Measurements from ENCODE around the gene C3orf20.

Gene C3orf20

DNA sequence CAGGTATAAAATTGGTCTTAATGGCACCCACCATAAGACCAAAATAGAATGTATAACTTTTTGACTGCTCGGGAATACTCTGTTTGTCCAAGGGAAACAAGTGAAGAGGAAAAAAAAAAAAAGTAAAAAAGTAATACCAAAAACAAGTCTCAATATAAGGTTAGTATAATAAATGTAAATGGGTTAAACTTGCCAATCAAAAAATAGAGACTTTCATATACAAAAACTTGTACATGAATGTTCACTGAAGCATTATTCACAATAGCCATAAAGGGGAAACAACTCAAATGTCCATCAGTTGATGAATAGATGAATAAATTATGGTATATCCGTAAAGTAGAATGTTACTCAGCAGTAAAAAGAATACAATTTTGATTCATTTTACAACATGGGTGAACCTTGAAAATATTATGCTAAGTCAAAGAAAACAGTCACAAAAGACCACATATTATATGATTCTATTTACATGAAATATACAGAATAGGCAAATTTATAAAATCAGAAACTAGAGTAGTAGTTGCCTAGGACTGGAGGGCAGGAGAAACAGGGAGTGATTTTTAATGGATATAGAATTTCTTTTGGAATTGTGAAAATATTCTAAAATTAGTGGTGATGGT is 104.2 kb downstream of the C3orf20 start:
- no peak for DNase-seq (ENCODE audit: low read depth, low spot score)
- in situ Hi-C loops (cut with HindIII; ENCODE audit: low sequenced_read_pairs) = no loop called here
- TF ChIP-seq, protein P1, sequence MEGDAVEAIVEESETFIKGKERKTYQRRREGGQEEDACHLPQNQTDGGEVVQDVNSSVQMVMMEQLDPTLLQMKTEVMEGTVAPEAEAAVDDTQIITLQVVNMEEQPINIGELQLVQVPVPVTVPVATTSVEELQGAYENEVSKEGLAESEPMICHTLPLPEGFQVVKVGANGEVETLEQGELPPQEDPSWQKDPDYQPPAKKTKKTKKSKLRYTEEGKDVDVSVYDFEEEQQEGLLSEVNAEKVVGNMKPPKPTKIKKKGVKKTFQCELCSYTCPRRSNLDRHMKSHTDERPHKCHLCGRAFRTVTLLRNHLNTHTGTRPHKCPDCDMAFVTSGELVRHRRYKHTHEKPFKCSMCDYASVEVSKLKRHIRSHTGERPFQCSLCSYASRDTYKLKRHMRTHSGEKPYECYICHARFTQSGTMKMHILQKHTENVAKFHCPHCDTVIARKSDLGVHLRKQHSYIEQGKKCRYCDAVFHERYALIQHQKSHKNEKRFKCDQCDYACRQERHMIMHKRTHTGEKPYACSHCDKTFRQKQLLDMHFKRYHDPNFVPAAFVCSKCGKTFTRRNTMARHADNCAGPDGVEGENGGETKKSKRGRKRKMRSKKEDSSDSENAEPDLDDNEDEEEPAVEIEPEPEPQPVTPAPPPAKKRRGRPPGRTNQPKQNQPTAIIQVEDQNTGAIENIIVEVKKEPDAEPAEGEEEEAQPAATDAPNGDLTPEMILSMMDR (IDR thresholded peaks at IDR 0.05; ENCODE audit: low read depth, low read length) = no peak
- no peak overlapping the region for H3K4me3 ChIP-seq (ENCODE audit: low read depth, low read length)

DNA sequence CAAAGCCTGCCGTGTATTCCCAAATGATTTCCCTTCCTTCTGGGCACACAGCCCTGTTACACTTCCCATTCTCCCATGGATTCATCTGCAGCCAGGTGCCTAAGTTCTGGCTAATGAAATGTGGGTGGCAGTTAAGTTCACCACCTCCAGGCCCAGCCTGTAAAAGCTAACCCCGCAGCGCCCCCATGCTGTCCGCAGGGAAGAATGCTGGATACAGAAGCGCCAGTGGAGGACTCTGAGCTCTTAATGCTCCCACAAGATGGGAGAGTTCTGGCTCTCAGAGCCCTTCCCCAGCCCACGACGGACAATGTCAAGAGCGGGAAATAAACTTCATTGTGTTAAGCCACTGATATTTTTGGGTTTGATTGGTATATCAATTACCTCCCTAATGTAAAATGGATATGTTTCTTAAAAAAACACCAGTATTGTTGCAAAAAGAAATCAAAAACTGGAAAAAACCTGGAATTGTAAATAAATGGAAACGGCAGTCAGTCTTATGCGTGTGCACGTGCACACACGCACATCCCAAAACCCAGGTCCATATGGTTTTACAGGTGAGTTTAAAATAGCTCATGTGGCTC is 106.1 kb downstream of the C3orf20 start:
- TF ChIP-seq, protein P1 (IDR thresholded peaks at IDR 0.05; ENCODE audit: low read depth, low read length) = peak; percentile 47
- in situ Hi-C loops (cut with HindIII; ENCODE audit: low sequenced_read_pairs) = no loop called here
- H3K4me3 ChIP-seq (ENCODE audit: low read depth, low read length) = no peak overlapping the region
- peak; percentile 5 for DNase-seq (ENCODE audit: low read depth, low spot score)

DNA sequence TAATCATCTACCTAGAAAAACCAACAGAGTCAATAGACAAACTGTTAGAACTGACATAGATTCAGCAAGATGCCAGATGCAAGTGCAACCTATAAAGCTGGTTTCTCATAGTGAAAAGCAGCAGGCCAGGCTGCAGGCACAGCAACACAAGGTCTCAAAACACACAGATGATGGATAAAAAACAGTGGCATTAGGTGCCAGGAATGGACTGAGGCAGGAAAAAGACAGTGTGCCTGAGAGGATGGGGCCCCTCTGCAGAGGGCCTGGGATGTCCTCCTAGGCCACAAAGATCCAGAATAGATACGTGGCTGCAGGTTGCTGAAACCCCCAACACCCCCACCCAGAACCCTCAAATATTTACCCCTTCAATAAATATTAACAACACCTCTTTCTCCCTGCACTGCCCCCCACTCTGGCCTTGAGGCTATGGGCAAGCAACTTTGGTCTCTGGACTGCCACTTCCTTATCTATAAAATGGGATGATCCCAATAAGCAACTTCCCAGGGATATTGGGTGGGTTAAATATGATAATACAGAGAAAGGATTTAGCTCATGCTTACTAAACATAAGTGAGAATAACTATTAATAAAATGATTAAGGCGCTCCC is 108.6 kb downstream of the C3orf20 start:
- in situ Hi-C loops (cut with HindIII; ENCODE audit: low sequenced_read_pairs) = no loop called here
- H3K4me3 ChIP-seq (ENCODE audit: low read depth, low read length) = no peak overlapping the region
- DNase-seq (ENCODE audit: low read depth, low spot score) = no peak
- TF ChIP-seq, protein P1 (IDR thresholded peaks at IDR 0.05; ENCODE audit: low read depth, low read length) = no peak

DNA sequence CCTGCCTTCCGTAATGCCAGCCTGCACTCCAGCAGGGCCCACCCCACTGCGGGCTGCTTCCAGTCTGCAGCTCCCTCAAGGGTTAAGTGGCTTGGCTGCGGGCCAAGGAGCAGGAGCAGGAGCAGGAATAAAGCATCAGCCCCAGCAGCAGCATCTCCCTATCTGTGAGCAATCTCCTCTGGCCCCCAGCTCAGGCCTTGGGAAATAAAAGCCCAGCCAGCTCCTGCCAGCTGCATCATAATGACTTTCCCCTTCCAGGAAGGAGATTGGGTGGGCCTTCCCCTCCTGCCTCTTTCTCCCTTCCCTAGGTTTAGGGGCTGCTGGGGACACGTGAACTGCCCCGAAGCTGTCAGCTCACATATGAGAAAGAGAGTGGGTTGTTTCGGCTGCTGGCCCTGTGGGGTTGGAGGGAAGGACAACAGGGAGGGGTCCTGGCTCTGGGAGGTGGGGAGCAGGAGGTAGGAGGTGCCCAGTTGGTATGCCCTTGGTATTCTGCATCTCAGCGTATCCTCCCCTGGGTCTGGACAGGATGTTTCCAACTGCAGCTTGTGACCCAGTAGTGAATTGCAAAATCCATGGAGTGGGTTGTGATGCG is 109.2 kb downstream of the C3orf20 start:
- DNase-seq (ENCODE audit: low read depth, low spot score) = no peak
- in situ Hi-C loops (cut with HindIII; ENCODE audit: low sequenced_read_pairs) = no loop called here
- H3K4me3 ChIP-seq (ENCODE audit: low read depth, low read length) = no peak overlapping the region
- TF ChIP-seq, protein P1 (IDR thresholded peaks at IDR 0.05; ENCODE audit: low read depth, low read length) = no peak

DNA sequence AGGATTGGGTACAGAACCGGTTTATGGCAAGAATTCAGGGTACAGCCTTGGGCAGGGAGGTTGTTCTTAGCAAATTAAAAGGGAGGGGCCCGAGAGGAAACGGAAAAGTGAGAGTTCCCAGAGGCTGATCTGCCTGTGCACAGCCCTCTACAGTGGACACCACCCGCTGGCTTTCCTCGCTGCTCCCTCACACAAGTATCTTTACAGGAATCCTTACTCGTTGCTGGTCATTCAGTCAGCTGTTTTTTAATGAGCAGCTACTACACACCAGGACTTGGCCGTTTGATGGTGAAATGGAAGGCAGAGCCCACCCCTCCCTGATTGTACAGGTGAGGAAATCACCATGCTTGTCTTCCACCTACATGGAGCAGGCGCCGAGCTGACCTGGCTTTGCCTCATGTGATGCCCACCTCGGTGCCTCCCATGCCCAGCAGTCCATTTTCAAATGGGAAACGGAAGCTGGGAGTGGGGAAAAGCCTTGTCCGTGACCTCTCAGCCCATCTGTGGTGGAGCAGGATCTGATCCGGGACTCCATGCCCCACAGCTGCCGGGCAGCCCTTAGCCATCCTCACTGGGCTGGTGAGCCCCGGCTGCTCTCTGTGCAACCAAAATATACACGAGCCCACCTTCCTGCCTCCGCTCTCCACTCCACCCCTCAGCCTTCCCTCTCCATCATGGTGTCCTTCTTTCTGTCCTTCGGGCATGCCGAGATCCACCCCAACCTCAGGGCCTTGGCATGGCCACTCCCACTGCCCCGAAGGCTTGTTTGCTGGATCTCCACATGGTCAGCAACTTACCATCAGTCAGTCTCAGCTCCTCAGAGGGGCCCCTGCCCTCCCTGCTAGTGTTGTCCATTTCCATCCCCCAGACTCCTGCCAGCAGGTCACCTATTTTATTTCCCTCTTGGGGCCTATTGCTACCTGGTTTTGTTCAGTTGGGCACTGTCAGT is 110.5 kb downstream of the C3orf20 start:
- in situ Hi-C loops (cut with HindIII; ENCODE audit: low sequenced_read_pairs) = no loop called here
- no peak overlapping the region for H3K4me3 ChIP-seq (ENCODE audit: low read depth, low read length)
- TF ChIP-seq, protein P1 (IDR thresholded peaks at IDR 0.05; ENCODE audit: low read depth, low read length) = no peak
- no peak for DNase-seq (ENCODE audit: low read depth, low spot score)

DNA sequence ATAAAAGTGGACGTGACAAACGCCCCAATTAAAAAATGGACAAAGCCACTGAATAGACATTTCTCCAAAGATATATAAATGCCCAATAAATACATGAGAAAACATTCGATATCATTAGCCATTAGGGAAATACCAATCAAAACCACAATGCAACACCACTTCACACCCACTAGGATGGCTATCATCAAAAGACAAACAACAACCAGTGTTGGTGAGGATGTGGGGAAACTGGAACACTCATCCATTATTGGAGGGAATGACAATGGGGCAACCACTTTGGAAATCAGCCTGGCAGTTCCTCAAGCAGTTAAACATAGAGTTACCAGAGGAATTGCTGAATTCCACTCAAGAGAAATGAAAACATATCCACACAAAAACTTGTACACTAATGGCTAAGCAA is 111.4 kb downstream of the C3orf20 start:
- in situ Hi-C loops (cut with HindIII; ENCODE audit: low sequenced_read_pairs) = no loop called here

More for the DNA sequence above, 111.4 kb downstream of the C3orf20 start:
- TF ChIP-seq, protein P1 (IDR thresholded peaks at IDR 0.05; ENCODE audit: low read depth, low read length) = no peak
- no peak for DNase-seq (ENCODE audit: low read depth, low spot score)
- no peak overlapping the region for H3K4me3 ChIP-seq (ENCODE audit: low read depth, low read length)

All from astrocyte of the spinal cord (primary cell).